HG03565 (cell line): ENCODE measurements around the gene SPTSSA.
"Not testable (repeated sequence)": the region's sequence is repeated elsewhere in the genome, so short reads cannot be mapped to it uniquely, and the experiment has no call there.

Experiments used
- ATAC-seq: cut with Tn5 transposase; IDR thresholded peaks from one replicate; pipeline ENCODE4 v1.9.1; 2021; ENCODE audit warnings: mild to moderate bottlenecking, moderate library complexity; ENCODE audit not compliant: unreplicated experiment

The SPTSSA gene

GRCh38 chr14:34462132-34462893, at the start of gene SPTSSA:
SPTSSA (minus strand) TSS chr14:34462240; CDS start chr14:34462207, 33 bp downstream.
- peak; percentile 85 for ATAC-seq

- ATAC-seq = no peak
These were observed 45.8 kb upstream of the SPTSSA start for GRCh38 chr14:34507884-34508283.

GRCh38 chr14:34507459-34507858, 45.4 kb upstream of the SPTSSA start:
- no peak for ATAC-seq

- not testable (repeated sequence) for ATAC-seq
These were observed 43.1 kb upstream of the SPTSSA start for GRCh38 chr14:34505124-34505491.

GRCh38 chr14:34504027-34504426, 42.0 kb upstream of the SPTSSA start:
- ATAC-seq = not testable (repeated sequence)

- no peak for ATAC-seq
These were observed 40.6 kb upstream of the SPTSSA start for GRCh38 chr14:34502545-34503225.

GRCh38 chr14:34502001-34502400, 40.0 kb upstream of the SPTSSA start:
- ATAC-seq = no peak

- ATAC-seq = no peak
These were observed 39.1 kb upstream of the SPTSSA start for GRCh38 chr14:34501004-34501580.

- ATAC-seq = no peak
These were observed 36.8 kb upstream of the SPTSSA start for GRCh38 chr14:34498684-34499412.

GRCh38 chr14:34496679-34497513, 34.9 kb upstream of the SPTSSA start:
- ATAC-seq = no peak

GRCh38 chr14:34496007-34496678, 34.1 kb upstream of the SPTSSA start:
- ATAC-seq = no peak

- ATAC-seq = no peak
These were observed 27.3 kb upstream of the SPTSSA start for GRCh38 chr14:34489324-34489723.

- ATAC-seq = no peak
These were observed 26.5 kb upstream of the SPTSSA start for GRCh38 chr14:34488528-34488927.

GRCh38 chr14:34484726-34485125, 22.7 kb upstream of the SPTSSA start:
- ATAC-seq = no peak

GRCh38 chr14:34482463-34482862, 20.4 kb upstream of the SPTSSA start:
- no peak for ATAC-seq

GRCh38 chr14:34479694-34480093, 17.7 kb upstream of the SPTSSA start:
- ATAC-seq = no peak

GRCh38 chr14:34478261-34478660, 16.2 kb upstream of the SPTSSA start:
- ATAC-seq = no peak

GRCh38 chr14:34476036-34476435, 14.0 kb upstream of the SPTSSA start:
- ATAC-seq = not testable (repeated sequence)

- ATAC-seq = no peak
These were observed 13.1 kb upstream of the SPTSSA start for GRCh38 chr14:34475163-34475562.

- ATAC-seq = no peak
These were observed 12.2 kb upstream of the SPTSSA start for GRCh38 chr14:34474187-34474679.
